ENCODE results near the gene NFKB1. TPM values are rescaled to one million over a fixed set of nuclear protein-coding genes. Genes with fewer than 3 reads are reported as not detected.

NFKB1 gene
- total and polyA plus RNA-seq, 12 donors, result 8.2 to 49.1 (median 33.9) TPM

DNA sequence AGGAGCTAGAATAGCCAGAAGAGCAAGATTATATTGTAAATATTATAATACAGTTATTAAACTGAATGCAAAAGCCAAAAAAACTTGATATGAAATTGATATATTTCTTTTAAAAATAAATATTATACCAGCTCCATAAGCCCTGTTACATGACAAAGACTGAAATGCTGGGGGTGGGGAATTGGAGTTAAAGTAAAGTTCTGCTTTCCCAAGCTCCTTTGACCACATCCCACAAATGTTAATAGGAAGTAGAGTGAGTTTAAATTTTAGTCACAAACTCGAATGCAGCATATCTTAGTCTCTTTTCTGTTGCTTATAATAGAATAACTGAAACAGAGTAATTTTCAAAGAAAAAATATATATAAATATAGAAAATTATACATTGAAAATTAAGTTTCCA, 46.9 kb upstream of the NFKB1 start:
- Histone ChIP-seq H3K27me3 (no peaks in the 10 kb centered on the region), H3K36me3 (replicated peaks in 1 of 2) (no peaks in the 10 kb centered on the region), H3K4me3 (no peak overlapping the region), H3K27ac (no peak overlapping the region), H3K9me3 (replicated peaks in 1 of 3) (no peaks in the 10 kb centered on the region), H3K4me1 (replicated peaks in 1 of 2) (no peaks in the 10 kb centered on the region)
- WGBS, 4 donors, result 49 to 69% (median 58%) methylated on average over 1 of the region's 1 CpG
- DNase-seq, result no peak
- TF ChIP-seq POLR2A (IDR thresholded peaks at IDR 0.05) (no peak), CTCF (IDR thresholded peaks at IDR 0.05) (no peak)
- intact Hi-C loops (cut with DNase I), result loop anchor here in 1 of 2 donors (10.0 kb wide), 1 partner anchor 551 kb away; no protein-coding TSS in a partner anchor

- Histone ChIP-seq H3K4me3 (no peak overlapping the region), H3K9me3 (replicated peaks in 1 of 3) (no peaks in the 10 kb centered on the region), H3K4me1 (replicated peaks in 1 of 2) (no peaks in the 10 kb centered on the region), H3K27ac (no peak overlapping the region), H3K36me3 (replicated peaks in 1 of 2) (no peaks in the 10 kb centered on the region), H3K27me3 (no peaks in the 10 kb centered on the region)
- intact Hi-C loops (cut with DNase I), result loop anchor here in 1 of 2 donors (10.0 kb wide), 1 partner anchor 550 kb away; no protein-coding TSS in a partner anchor
- DNase-seq, result no peak
- 92 to 94% (median 94%) methylated on average over 8 to 9 of the region's 9 CpGs for WGBS, 4 donors
- TF ChIP-seq POLR2A (IDR thresholded peaks at IDR 0.05) (no peak), CTCF (IDR thresholded peaks at IDR 0.05) (no peak)
Measured at GRCh38 chr4:102454981-102455685, 46.0 kb upstream of the NFKB1 start.

- H3K4me3 ChIP-seq, result no peak overlapping the region
- 78 to 96% (median 95%) methylated on average over 3 of the region's 3 CpGs for WGBS, 4 donors
- no peaks in the 10 kb centered on the region for H3K9me3 ChIP-seq (replicated peaks in 1 of 3)
- H3K4me1 ChIP-seq (replicated peaks in 1 of 2), result no peaks in the 10 kb centered on the region
- H3K36me3 ChIP-seq (replicated peaks in 1 of 2), result no peaks in the 10 kb centered on the region
- DNase-seq, result no peak
- intact Hi-C loops (cut with DNase I), result loop anchor here in 1 of 2 donors (10.0 kb wide), 1 partner anchor 549 kb away; no protein-coding TSS in a partner anchor
- H3K27me3 ChIP-seq, result no peaks in the 10 kb centered on the region
- H3K27ac ChIP-seq, result no peak overlapping the region
- TF ChIP-seq CTCF (IDR thresholded peaks at IDR 0.05), result no peak
- no peak for TF ChIP-seq POLR2A (IDR thresholded peaks at IDR 0.05)
Measured at GRCh38 chr4:102455750-102456149, 45.4 kb upstream of the NFKB1 start.

DNA sequence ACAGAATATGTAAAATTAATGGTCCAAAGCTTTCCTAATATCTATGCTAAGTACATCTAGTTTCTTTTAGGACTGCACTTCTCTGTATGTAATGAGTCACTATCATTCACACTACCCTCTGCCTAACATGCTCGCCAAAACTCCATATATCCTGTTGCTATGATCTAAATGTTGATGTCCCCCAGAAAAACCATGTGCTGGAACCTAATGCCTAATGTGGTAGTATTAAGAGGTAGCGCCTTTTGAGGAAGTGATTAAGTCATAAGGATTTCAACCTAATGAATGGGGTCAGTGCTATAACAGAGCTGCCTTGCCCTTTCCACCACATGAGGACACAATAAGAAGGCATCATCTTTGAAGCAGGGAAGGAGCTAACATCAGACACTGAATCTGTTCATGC, 34.9 kb upstream of the NFKB1 start:
- H3K27me3 ChIP-seq, result no peaks in the 10 kb centered on the region
- TF ChIP-seq CTCF (IDR thresholded peaks at IDR 0.05) (no peak), POLR2A (IDR thresholded peaks at IDR 0.05) (no peak)
- intact Hi-C loops (cut with DNase I), result no loop called here
- 79 to 96% (median 82%) methylated on average over 2 of the region's 2 CpGs for WGBS, 4 donors
- no peaks in the 10 kb centered on the region for H3K4me1 ChIP-seq (replicated peaks in 1 of 2)
- no peak overlapping the region for H3K4me3 ChIP-seq
- no peak overlapping the region for H3K27ac ChIP-seq
- no peak for DNase-seq
- no peaks in the 10 kb centered on the region for H3K36me3 ChIP-seq (replicated peaks in 1 of 2)
- H3K9me3 ChIP-seq (replicated peaks in 1 of 3), result no peaks in the 10 kb centered on the region

Data from adrenal gland (tissue), 12 donors.